ENCODE results near the gene MTREX.
"Not testable (repeated sequence)": the region's sequence is repeated elsewhere in the genome, so short reads cannot be mapped to it uniquely, and the experiment has no call there.

Gene MTREX

DNA sequence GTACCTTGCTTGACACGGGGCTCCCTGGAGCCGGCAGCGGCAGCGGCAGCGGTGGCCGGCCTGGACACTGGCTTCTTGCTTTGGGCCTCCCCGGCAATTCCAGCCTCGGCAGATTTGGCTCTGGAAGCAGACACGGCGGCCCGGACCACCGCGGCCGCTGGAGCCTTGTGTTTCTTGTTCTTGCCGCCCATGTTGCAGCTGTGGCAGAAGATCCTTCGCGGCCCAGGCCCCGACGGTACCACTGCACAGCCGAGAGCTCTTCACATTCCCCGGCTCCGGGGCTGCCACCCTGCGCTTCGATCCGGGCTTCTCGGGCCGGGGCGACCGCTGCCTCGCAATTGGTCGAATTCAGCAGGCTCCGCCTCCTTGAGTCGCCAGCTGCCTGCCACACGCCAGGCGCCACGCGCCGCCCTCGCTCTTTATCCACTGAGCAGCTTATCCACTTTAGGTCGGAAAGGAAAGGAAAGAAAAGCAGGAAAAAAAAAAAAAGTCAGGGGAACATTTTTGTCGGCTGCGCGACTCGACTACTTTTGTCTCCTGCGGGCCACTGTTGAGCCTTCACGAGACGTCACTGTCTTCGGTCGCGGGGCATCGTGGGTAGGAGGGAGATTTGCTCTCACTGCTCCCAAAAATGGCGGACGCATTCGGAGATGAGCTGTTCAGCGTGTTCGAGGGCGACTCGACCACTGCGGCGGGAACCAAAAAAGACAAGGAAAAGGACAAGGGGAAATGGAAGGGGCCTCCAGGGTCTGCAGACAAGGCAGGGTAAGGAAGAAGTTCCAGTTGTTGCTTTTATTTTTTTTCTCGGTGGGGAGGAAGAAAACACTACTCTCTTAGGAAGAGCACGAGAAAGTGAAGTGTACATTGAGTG is at the start of gene MTREX, which contains the start of gene DHX29:
MTREX (plus strand) TSS at position 607 of the 871 bp plus-strand sequence; CDS start at position 632, 25 bp downstream.
DHX29 (minus strand) TSS at position 312 of the 871 bp plus-strand sequence; CDS start at position 191, 121 bp downstream.
- DNase-seq = peak; percentile 73

GRCh38 chr5:55258339-55258738 is 49.5 kb upstream of the MTREX start:
- DNase-seq = no peak

GRCh38 chr5:55276771-55277170 is 31.0 kb upstream of the MTREX start:
- no peak for DNase-seq

GRCh38 chr5:55278778-55279177 is 29.0 kb upstream of the MTREX start:
- no peak for DNase-seq

DNA sequence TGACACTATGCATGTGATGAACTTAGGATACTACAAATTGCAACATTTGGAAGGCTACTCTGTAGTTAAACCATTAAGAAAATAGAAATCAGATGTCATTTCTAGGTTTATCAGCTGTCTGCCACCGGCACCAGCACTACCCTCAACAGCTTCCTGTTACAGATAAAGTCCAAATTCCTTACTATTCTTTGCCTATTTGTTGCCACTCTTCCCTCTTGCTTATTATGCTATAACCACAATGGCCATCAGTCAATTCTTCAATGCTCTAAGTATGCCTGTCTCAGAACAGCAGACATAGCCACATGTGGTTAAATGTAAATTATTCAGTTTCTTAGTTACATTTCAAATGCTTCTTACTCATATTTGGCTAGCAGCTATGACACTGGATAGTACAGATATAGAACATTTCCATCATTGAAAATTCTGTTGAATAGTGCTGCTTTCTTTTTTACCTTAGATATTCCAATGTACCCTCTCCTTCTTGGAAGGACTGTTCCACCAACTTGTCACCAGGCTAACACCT is 21.3 kb upstream of the MTREX start:
- DNase-seq = no peak

GRCh38 chr5:55289808-55290207 is 18.0 kb upstream of the MTREX start:
- no peak for DNase-seq

GRCh38 chr5:55290991-55291390 is 16.8 kb upstream of the MTREX start:
- DNase-seq = no peak

DNA sequence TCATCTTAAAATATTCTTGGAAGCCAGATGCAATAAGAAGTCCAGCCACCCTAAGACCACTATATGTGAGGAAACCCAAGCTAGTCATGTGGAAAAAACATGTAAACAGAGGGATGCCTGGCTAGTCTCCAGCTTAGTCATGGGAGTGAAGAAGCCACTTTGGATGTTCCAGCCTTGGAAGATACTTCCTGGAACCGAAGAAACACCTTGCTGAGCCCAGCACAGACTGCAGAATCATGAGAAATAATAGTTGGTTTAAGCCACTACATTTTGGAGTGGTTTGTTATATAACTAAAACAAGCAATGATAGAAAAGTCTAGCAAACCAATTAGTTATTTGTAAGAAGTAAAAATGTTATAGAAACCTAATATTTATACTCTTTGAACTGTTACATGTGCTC is 12.9 kb upstream of the MTREX start:
- no peak for DNase-seq

- no peak for DNase-seq
These were observed 6.9 kb upstream of the MTREX start for GRCh38 chr5:55300890-55301289.

- DNase-seq = no peak
These were observed 4.5 kb upstream of the MTREX start for GRCh38 chr5:55303238-55303690.

GRCh38 chr5:55304584-55304983 is 3.2 kb upstream of the MTREX start:
- no peak for DNase-seq

GRCh38 chr5:55305345-55305744 is 2.4 kb upstream of the MTREX start:
- no peak for DNase-seq

DNA sequence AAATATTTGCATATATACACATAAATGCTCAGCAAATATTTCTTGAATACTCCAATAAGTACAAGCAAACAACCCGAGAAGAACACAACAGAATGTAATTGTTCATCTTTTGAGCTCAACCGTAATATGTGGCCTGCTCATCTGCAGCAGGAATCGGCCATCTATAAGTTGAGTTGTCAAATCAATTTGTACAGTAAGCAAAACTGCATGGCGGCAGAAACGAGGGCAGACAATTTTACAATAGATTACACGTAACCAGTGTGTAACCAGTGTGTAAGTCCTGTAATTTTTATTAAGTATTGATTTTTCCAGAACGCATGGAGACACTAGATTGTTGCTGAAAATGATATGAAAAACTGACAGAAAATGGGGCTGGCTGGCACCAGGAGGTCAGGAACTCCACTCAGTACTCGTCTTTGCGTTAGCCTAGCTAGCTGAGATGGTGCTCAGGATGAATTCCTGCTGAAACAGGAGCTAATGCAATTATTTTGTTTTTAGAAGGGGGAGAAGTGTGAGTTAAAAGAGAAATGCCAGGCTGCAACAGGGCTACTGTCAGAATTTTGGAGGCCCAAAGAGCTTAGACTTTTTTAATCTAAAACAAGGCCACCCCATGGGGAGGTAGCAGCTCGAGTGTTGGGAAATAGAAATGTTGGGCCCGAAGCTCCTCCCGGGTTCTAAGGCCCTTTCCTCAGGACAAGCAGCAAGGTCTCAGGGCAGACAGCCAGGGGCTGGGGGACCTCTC is 977 bp upstream of the MTREX start:
- DNase-seq = no peak

GRCh38 chr5:55308254-55308836 is 556 bp downstream of the MTREX start:
- DNase-seq = no peak

DNA sequence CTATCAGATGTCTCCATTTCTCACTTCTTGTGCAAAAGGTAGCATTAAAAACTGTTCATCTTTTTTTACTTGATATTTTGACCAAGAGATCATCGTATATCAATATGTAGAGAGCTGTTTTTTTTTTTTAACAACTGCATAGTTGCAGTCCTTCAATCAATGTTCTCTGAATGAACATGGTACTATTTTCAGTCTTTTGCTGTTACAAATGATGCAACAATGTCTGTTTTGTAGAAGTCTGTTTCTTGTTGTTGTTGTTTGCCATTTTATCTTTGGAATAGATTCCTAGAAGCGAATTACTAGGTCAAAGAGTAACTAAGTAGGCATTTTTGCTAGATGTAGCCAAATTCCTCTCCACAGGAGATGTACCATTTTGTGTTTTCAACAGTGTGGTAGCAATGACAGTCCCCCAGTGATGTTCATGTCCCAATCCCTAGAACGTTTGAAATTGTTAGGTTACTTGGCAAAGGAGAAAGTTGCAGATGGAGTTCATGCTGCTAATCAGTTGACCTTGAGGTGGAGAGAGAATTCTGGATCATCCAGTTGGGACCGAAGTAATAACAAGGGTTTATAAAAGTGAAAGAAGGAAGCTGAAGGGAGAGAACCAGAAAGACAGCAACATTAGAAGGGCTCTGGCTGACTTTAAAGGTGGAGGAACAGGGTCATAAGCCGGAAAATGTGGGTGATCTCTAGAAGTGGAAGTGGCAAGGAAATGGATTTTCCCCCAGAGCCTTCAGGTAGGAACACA is 6.3 kb downstream of the MTREX start:
- DNase-seq = no peak

GRCh38 chr5:55316289-55316688 is 8.5 kb downstream of the MTREX start:
- no peak for DNase-seq

GRCh38 chr5:55316837-55317236 is 9.0 kb downstream of the MTREX start:
- no peak for DNase-seq

DNA sequence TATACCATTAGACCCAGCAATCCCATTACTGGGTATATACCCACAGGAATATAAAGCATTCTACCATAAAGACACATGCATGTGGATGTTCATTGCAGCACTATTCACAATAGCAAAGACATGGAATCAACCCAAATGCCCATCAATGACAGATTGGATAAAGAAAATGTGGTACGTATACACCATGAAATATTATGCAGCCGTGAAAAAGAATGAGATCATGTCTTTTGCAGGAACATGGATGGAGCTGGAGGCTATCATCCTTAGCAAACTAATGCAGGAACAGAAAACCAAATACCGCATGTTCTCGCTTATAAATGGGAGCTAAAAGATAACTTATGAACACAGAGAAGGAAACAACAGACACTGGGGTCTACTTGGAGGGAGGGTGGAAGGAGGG is 10.4 kb downstream of the MTREX start:
- DNase-seq = not testable (repeated sequence)

DNA sequence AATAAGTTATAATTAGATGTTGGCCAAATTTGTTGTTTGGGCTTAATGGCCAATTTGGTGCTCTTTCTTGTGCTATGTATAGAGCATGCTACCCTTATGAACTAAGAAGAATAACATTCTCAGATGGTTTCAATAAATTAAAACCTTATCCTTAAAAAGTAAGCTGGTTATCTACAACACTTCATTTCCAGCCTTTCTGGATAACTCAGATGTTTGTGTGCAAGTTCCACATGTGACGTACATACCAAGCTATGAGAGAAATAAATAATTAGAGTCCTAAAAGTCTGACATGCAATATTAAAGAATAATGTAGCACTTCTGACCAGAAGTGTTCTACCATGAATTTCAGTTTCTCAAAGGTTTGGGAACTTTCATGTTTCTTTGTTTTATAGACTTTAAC is 11.7 kb downstream of the MTREX start:
- DNase-seq = no peak

- DNase-seq = no peak
These were observed 12.8 kb downstream of the MTREX start for GRCh38 chr5:55320571-55320970.

DNA sequence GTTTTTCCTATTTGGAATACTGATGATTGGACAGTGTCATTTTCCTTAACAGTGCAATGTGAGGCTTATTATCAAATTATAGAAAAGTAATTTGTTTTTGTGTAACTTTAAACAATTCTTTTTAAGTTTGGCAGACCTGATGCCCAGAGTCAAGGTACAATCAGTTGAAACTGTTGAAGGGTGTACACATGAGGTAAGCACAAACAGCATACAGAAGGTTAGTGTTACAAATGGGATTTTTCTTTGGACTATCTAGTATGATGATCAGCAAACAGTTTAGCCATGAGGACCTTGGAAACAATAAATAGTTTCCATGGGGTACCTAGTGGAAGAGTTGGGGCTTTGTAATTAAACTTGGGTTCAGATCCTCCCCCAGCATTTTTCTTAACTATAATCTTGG is 16.2 kb downstream of the MTREX start:
- DNase-seq = no peak

GRCh38 chr5:55324815-55325418 is 17.1 kb downstream of the MTREX start:
- no peak for DNase-seq

Data from NCI-H1105 (cell line).